HCT116 (cell line): Measurements from ENCODE around the gene SLC4A11. TPM values are rescaled to one million over a fixed set of nuclear protein-coding genes. Genes with fewer than 3 reads are reported as not detected.
A peak's percentile ranks its signal among the peaks of the same experiment; 100 is the strongest.

Experiments
- ATAC-seq: fragments of 200-7000 bp; cut with Tn5 transposase; 2 replicates; pipeline ENCODE4 v1.9.1; 2020; ENCODE audit warnings: mild to moderate bottlenecking, moderate library complexity
- BruUV-seq: library from RNA; stranded (reverse); fragments of 400-500 nt; replicated peaks from 2 replicates; lab custom pipeline; 2021; lab: Mats Ljungman, UMichigan
- CTCF ChIA-PET: fragments of 300-600 bp; sonication (Branson Sonifier 250); formaldehyde crosslinking; loops from one replicate; lab custom pipeline; 2021; ENCODE audit warnings: antibody characterized with exemption; lab: Charles Lee
- POLR2A ChIA-PET: fragments of 300-600, 350-600 bp; sonication (Branson Sonifier 250); formaldehyde crosslinking; loops from one replicate; lab custom pipeline; 2021; ENCODE audit warnings: antibody characterized with exemption; lab: Charles Lee
- RAD21 ChIA-PET, 2 experiments: fragments of 300-600 bp; sonication (Branson Sonifier 250); formaldehyde crosslinking; loops; one replicate each; lab custom pipeline; 2023; ENCODE audit warnings: low total read pairs in 2 of 2; ENCODE audit not compliant: uncharacterized antibody in 2 of 2, unreplicated experiment in 2 of 2, low non-redundant PET in 1 of 2; lab: Charles Lee
- DNase-seq: peaks from one replicate; pipeline ENCODE4 v3.0.0-alpha.2; 2010; ENCODE audit warnings: low read depth, low spot score
- H2AFZ ChIP-seq: fragments of 200-600 bp; shearing (Covaris generic), sonication (generic); 2 replicates; pipeline ENCODE4 v1.6.1; 2017; ENCODE audit warnings: low read depth, mixed run types, mixed read lengths, antibody characterized with exemption, low read length; ENCODE audit not compliant: poor library complexity, severe bottlenecking
- H3K27ac ChIP-seq: 2 replicates; pipeline ENCODE4 v1.5.1; 2012; ENCODE audit warnings: low read depth, low read length
- H3K27me3 ChIP-seq: fragments of 200-600 bp; sonication (generic); 2 replicates; pipeline ENCODE4 v1.6.1; 2016; ENCODE audit warnings: mixed run types, low read length, mixed read lengths; ENCODE audit not compliant: insufficient read depth
- H3K36me3 ChIP-seq, 2 experiments: fragments of 200-500 bp in 1 of 2; fragments of 200-600 bp in 1 of 2; sonication (Bioruptor generic) in 1 of 2; sonication (generic) in 1 of 2; 2 replicates each; pipeline versions ENCODE4 v1.5.1 to v1.6.1; 2014 to 2016; ENCODE audit warnings: low read length in 2 of 2, inconsistent platforms in 1 of 2, mixed read lengths in 1 of 2, mixed run types in 1 of 2; ENCODE audit not compliant: insufficient read depth in 2 of 2, control insufficient read depth in 1 of 2
- H3K4me1 ChIP-seq, 2 experiments: fragments of 200-600 bp in 1 of 2; sonication (generic) in 1 of 2; 2 replicates each; pipeline versions ENCODE4 v1.5.1 to v1.6.1; 2012 to 2017; ENCODE audit warnings: low read length in 2 of 2, inconsistent platforms in 1 of 2, mild to moderate bottlenecking in 1 of 2, mixed read lengths in 1 of 2, mixed run types in 1 of 2, moderate library complexity in 1 of 2; ENCODE audit not compliant: insufficient read depth in 2 of 2, control insufficient read depth in 1 of 2
- H3K4me2 ChIP-seq: fragments of 200-600 bp; sonication (generic); 2 replicates; pipeline ENCODE4 v1.6.1; 2017; ENCODE audit warnings: mixed run types, low read length, mixed read lengths
- H3K4me3 ChIP-seq, 2 experiments: fragments of 200-600 bp in 1 of 2; sonication (generic) in 1 of 2; replicated peaks in 1 of 2; 2 replicates each; pipeline ENCODE4 v1.5.1; 2011 to 2016; ENCODE audit warnings: low read length in 2 of 2, control low read depth in 1 of 2, low read depth in 1 of 2, mild to moderate bottlenecking in 1 of 2, mixed read lengths in 1 of 2, mixed run types in 1 of 2
- H3K79me2 ChIP-seq: fragments of 200-600 bp; sonication (generic); 2 replicates; pipeline ENCODE4 v1.6.1; 2017; ENCODE audit warnings: mild to moderate bottlenecking, mixed run types, low read length, moderate library complexity, mixed read lengths; ENCODE audit not compliant: insufficient read depth
- H3K9ac ChIP-seq: fragments of 200-600 bp; sonication (generic); 2 replicates; pipeline ENCODE4 v1.6.1; 2016; ENCODE audit warnings: low read length, mixed read lengths
- H3K9me2 ChIP-seq: fragments of 200-600 bp; sonication (generic), shearing (Covaris generic); 2 replicates; pipeline ENCODE4 v1.6.1; 2017; ENCODE audit warnings: mixed run types, mild to moderate bottlenecking, moderate library complexity; ENCODE audit not compliant: insufficient read depth
- H3K9me3 ChIP-seq, 2 experiments: fragments of 200-500 bp in 1 of 2; fragments of 200-600 bp in 1 of 2; sonication (Bioruptor generic) in 1 of 2; sonication (generic) in 1 of 2; 2 replicates each; pipeline ENCODE4 v1.6.1; 2014 to 2017; ENCODE audit warnings: low read length in 2 of 2, mixed read lengths in 2 of 2, inconsistent platforms in 1 of 2, low read depth in 1 of 2, mild to moderate bottlenecking in 1 of 2, mixed run types in 1 of 2, moderate library complexity in 1 of 2; ENCODE audit not compliant: control insufficient read depth in 1 of 2, insufficient read depth in 1 of 2
- H4K20me1 ChIP-seq: fragments of 200-600 bp; sonication (generic), shearing (Covaris generic); 2 replicates; pipeline ENCODE4 v1.6.1; 2017; ENCODE audit warnings: mixed run types, mild to moderate bottlenecking, moderate library complexity; ENCODE audit not compliant: insufficient read depth
- CBX3 ChIP-seq: IDR thresholded peaks from 2 replicates; pipeline ENCODE4 v1.6.1; 2012; ENCODE audit warnings: low read depth
- CEBPB ChIP-seq: IDR thresholded peaks from 2 replicates; pipeline ENCODE4 v1.6.1; 2012; ENCODE audit warnings: low read depth
- EGR1 ChIP-seq: IDR thresholded peaks from 2 replicates; pipeline ENCODE4 v1.6.1; 2012; ENCODE audit warnings: low read depth
- EZH2 ChIP-seq: fragments of 200-600 bp; sonication (generic); IDR thresholded peaks from 2 replicates; pipeline ENCODE4 v1.6.1; 2017; ENCODE audit warnings: antibody characterized with exemption, mixed run types
- JUND ChIP-seq: IDR thresholded peaks from 2 replicates; pipeline ENCODE4 v1.6.1; 2012
- POLR2A ChIP-seq: IDR thresholded peaks from 2 replicates; pipeline ENCODE4 v1.7.0; 2011; ENCODE audit warnings: borderline replicate concordance; ENCODE audit not compliant: insufficient read depth, insufficient read length; ENCODE audit errors: extremely low read depth
- POLR2AphosphoS5 ChIP-seq: IDR thresholded peaks from 2 replicates; pipeline ENCODE4 v1.6.1; 2011; ENCODE audit warnings: mild to moderate bottlenecking, low read depth, low read length, moderate library complexity
- RAD21 ChIP-seq: IDR thresholded peaks from 2 replicates; pipeline ENCODE4 v1.6.1; 2012; ENCODE audit warnings: low read depth, mild to moderate bottlenecking
- YY1 ChIP-seq: IDR thresholded peaks from 2 replicates; pipeline ENCODE4 v1.6.1; 2011; ENCODE audit warnings: low read length, low read depth, moderate library complexity, mild to moderate bottlenecking; ENCODE audit not compliant: insufficient replicate concordance; ENCODE audit errors: extremely low read depth
- ZFX ChIP-seq: fragments of 450-650 bp; IDR thresholded peaks from 2 replicates; pipeline ENCODE4 v1.6.1; 2017
- ZNF274 ChIP-seq: fragments of 200-500 bp; sonication (Bioruptor generic); IDR thresholded peaks from 2 replicates; pipeline ENCODE4 v1.6.1; 2014; ENCODE audit warnings: mild to moderate bottlenecking, low read depth, low read length, inconsistent platforms
- intact Hi-C: fragments of 100-400 bp; cut with micrococcal nuclease; formaldehyde crosslinking; loops from 2 replicates; pipeline ENCODE4 v1.10.0; 2022
- total RNA-seq: library from RNA; stranded (reverse); gene quantifications from one replicate; pipeline ENCODE4 v1.2.1, GENCODE V29; 2021; ENCODE audit not compliant: unreplicated experiment
- TF ChIP-seq, protein P1 (sequence below): IDR thresholded peaks from 2 replicates; pipeline ENCODE4 v1.6.1; 2012

Gene SLC4A11
- total RNA-seq, 1 experiment from 2014 or later, result 22.7 TPM

DNA sequence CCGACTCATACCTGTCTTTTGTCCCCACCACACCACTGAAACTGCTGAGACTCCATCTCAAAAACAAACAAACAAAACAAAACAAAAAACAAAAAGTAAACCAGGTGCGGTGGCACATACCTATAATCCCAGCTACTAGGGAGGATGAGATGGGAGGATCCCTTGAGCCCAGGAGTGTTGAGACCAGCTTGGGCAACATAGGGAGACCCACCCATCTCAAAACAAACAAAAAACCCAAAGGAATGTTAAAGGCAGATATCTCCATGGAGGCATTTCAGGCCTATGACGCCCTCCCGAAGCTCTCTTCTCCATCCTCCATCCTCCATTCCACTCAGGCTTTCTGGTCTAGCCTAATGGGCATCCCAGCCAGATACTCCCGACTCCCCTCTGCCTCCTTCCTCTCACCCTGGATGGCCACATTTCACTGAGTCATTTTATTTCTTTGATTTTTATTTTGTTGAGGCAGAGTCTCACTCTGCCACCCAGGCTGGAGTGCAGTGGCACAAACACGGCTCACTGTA, 3.2 kb upstream of the SLC4A11 start:
- ATAC-seq, result no peak
- no peak overlapping the region for H3K9ac ChIP-seq
- POLR2A ChIA-PET, result no interaction called here
- no peak overlapping the region for H3K4me2 ChIP-seq
- no peaks in the 10 kb centered on the region for H3K79me2 ChIP-seq
- H3K27me3 ChIP-seq, result no peaks in the 10 kb centered on the region
- H2AFZ ChIP-seq, result no peak overlapping the region
- BruUV-seq, result no TSS peak
- RAD21 ChIA-PET, result interaction anchor here in 1 of 2 experiments (0.7 kb wide), 1 partner anchor 185 kb away, joined by 5 read pairs; no protein-coding TSS in a partner anchor
- DNase-seq, result no peak
- TF ChIP-seq POLR2AphosphoS5 (no peak), CBX3 (no peak), YY1 (no peak), POLR2A (no peak), EZH2 (no peak)
- TF ChIP-seq, protein P1, sequence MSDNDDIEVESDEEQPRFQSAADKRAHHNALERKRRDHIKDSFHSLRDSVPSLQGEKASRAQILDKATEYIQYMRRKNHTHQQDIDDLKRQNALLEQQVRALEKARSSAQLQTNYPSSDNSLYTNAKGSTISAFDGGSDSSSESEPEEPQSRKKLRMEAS, result no peak
- H3K4me3 ChIP-seq, result no peak overlapping the region
- H4K20me1 ChIP-seq, result no peaks in the 10 kb centered on the region
- H3K9me2 ChIP-seq, result no peaks in the 10 kb centered on the region
- CTCF ChIA-PET, result interaction anchor here (0.7 kb wide), 1 partner anchor 1351 kb away, joined by 3 read pairs; no protein-coding TSS in a partner anchor
- H3K4me1 ChIP-seq, result peaks cover 7 to 23% of the 10 kb centered on the region in 2 experiments
- H3K9me3 ChIP-seq, result no peaks in the 10 kb centered on the region
- H3K36me3 ChIP-seq, result no peaks in the 10 kb centered on the region
- intact Hi-C loops, result no loop called here
- H3K27ac ChIP-seq, result no peak overlapping the region

DNA sequence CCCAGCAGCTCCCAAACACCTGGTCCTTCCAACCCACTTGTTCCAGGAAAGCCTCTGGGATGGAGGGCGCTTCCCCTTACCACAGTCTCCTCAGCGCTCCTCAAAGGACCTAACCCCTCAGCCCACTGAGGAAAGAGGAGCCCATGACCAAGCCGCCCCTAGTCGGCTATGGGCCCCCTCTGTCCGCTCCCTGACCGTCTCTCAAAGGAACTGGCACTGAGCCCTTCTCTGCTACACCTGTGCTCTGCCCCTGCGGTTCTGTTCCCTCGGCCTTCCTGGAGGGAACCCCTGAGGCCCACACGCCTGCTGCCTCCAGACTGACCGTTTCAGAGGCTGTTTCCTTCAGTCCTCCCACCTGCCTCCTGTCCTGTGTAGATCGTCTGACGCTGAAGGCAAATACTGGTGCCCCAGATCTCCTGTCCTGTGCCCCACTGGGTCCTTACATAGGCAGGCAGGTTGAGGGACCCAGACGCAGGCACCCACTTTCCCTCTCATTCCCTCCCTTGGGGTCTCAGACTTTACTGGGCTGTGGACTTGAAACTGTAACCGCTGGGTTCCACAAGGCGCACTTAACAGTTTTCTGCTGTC, 1.9 kb upstream of the SLC4A11 start:
- POLR2A ChIA-PET, result no interaction called here
- Histone ChIP-seq H2AFZ (no peak overlapping the region), H3K79me2 (no peaks in the 10 kb centered on the region), H3K36me3 (no peaks in the 10 kb centered on the region), H3K9me2 (no peaks in the 10 kb centered on the region), H3K27me3 (no peaks in the 10 kb centered on the region), H4K20me1 (no peaks in the 10 kb centered on the region)
- BruUV-seq, result no TSS peak
- intact Hi-C loops, result no loop called here
- ATAC-seq, result no peak
- CTCF ChIA-PET, result no interaction called here
- RAD21 ChIA-PET, result no interaction called here
- no peak for DNase-seq
- TF ChIP-seq, protein P1, result no peak
- TF ChIP-seq ZFX, result no peak
- no peak for TF ChIP-seq JUND
- no peak for TF ChIP-seq RAD21
- no peak for TF ChIP-seq EGR1
- TF ChIP-seq CEBPB, result no peak
- no peak for TF ChIP-seq ZNF274
- TF ChIP-seq, all 23 proteins: peak for 0
- H3K4me1 ChIP-seq, result peaks cover 19 to 36% of the 10 kb centered on the region in 2 experiments
- peak overlapping the region; percentile 66 to 88; a peak in 3 of 4 replicates for H3K4me3 ChIP-seq
- no peak overlapping the region for H3K27ac ChIP-seq
- H3K4me2 ChIP-seq, result peak overlapping the region; percentile 98
- no peak overlapping the region for H3K9ac ChIP-seq
- no peaks in the 10 kb centered on the region for H3K9me3 ChIP-seq
